Esophagus squamous epithelium (tissue), 4 donors: ENCODE results near the gene ABCG4.

ENCODE experiments used
- CTCF ChIP-seq, 6 experiments: fragments of 450-650 bp in 4 of 6; fragments of 200-600 bp in 2 of 6; sonication (generic) in 2 of 6; IDR thresholded peaks; one replicate each; pipeline ENCODE4 v1.5.1; 2016 to 2019; ENCODE audit warnings: antibody characterized with exemption in 6 of 6, mild to moderate bottlenecking in 4 of 6, moderate library complexity in 4 of 6
- POLR2A ChIP-seq, 4 donors: fragments of 450-650 bp; IDR thresholded peaks; one replicate each; pipeline ENCODE4 v1.6.1; 2017; ENCODE audit warnings: antibody characterized with exemption in 4 of 4, mild to moderate bottlenecking in 4 of 4, moderate library complexity in 3 of 4

DNA sequence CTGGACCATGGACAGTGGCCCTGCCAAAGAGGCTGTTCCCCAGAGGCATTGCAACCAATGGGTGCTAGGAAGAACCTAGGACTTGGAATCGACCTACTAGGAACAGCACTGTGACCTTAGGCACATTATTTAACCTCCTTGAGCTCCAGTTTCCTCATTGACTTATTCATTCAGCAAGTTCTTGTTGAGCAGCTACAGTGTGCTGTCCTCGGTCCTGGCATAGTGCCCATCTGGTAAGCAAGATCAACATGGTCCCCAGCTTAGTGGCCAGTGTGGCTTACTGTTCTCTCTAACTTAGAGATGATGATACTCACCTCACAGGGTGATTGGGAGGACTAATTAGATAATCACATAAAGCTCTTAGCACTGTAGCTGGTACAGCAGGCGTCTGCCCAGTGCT, 8.2 kb downstream of the ABCG4 start:
- TF ChIP-seq CTCF (IDR thresholded peaks at IDR 0.05): no peak
- no peak for TF ChIP-seq POLR2A (IDR thresholded peaks at IDR 0.05)
